Fibroblast of lung (primary cell): ENCODE results near the gene SLC16A14.

Experiments used
- EZH2 ChIP-seq: IDR thresholded peaks from 2 replicates; pipeline ENCODE4 v1.5.1; 2012; ENCODE audit warnings: low read length, control low read depth, mild to moderate bottlenecking; ENCODE audit errors: missing control alignments
- TF ChIP-seq, protein P1 (sequence below), 2 donors: IDR thresholded peaks in 1 of 2; conservative IDR thresholded peaks in 1 of 2; 1 replicate in 1 of 2; 2 replicates in 1 of 2; pipeline ENCODE4 v1.5.1; 2011 to 2012; ENCODE audit warnings: low read length in 2 of 2, control low read depth in 1 of 2, inconsistent platforms in 1 of 2, low read depth in 1 of 2, mild to moderate bottlenecking in 1 of 2

DNA sequence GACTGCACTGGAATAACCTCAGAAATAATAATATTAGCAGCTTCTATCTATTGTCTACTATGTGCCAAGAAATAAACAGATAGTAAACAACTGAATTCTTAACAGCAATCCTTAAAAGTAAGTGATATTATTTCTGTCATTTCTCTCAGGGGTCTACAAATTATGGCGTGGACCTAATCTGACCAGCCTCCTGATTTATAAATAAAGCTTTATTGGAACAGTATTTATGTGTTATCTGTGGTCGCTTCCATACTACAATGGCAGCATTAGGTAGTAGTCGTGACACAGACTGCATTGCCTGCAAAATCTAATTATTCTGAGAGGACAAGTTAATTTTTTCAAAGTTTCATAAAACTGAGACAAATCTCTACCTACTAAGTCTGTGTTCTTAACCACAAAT, 49.0 kb downstream of the SLC16A14 start:
- TF ChIP-seq, protein P1, sequence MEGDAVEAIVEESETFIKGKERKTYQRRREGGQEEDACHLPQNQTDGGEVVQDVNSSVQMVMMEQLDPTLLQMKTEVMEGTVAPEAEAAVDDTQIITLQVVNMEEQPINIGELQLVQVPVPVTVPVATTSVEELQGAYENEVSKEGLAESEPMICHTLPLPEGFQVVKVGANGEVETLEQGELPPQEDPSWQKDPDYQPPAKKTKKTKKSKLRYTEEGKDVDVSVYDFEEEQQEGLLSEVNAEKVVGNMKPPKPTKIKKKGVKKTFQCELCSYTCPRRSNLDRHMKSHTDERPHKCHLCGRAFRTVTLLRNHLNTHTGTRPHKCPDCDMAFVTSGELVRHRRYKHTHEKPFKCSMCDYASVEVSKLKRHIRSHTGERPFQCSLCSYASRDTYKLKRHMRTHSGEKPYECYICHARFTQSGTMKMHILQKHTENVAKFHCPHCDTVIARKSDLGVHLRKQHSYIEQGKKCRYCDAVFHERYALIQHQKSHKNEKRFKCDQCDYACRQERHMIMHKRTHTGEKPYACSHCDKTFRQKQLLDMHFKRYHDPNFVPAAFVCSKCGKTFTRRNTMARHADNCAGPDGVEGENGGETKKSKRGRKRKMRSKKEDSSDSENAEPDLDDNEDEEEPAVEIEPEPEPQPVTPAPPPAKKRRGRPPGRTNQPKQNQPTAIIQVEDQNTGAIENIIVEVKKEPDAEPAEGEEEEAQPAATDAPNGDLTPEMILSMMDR (conservative IDR thresholded peaks at IDR 0.05 in 1 of 2, IDR thresholded peaks at IDR 0.05 in 1 of 2; ENCODE audit: low read depth in 1 of 2, low read length in 2 of 2) = no peak
- TF ChIP-seq EZH2 = no peak
